Lower lobe of right lung (tissue), 2 donors: ENCODE results near the gene MLKL. TPM values are rescaled to one million over a fixed set of nuclear protein-coding genes. Genes with fewer than 3 reads are reported as not detected.

Experiments
- ATAC-seq, 2 donors: fragments of 200-7000 bp; cut with Tn5 transposase; one replicate each; pipeline ENCODE4 v1.9.1; 2020 to 2022; ENCODE audit warnings: mild to moderate bottlenecking in 2 of 2, moderate library complexity in 2 of 2
- DNase-seq: peaks from one replicate; pipeline ENCODE4 v3.0.0-alpha.2; 2020
- H3K27ac ChIP-seq: fragments of 200-600 bp; one replicate; pipeline ENCODE4 v1.8.0; 2022
- H3K27me3 ChIP-seq: fragments of 200-600 bp; one replicate; pipeline ENCODE4 v1.8.0; 2022; ENCODE audit warnings: low read depth
- H3K36me3 ChIP-seq: fragments of 200-600 bp; one replicate; pipeline ENCODE4 v1.8.0; 2022; ENCODE audit warnings: mild to moderate bottlenecking
- H3K4me1 ChIP-seq: fragments of 200-600 bp; one replicate; pipeline ENCODE4 v1.8.0; 2022
- H3K4me3 ChIP-seq: fragments of 200-600 bp; one replicate; pipeline ENCODE4 v1.8.0; 2022; ENCODE audit warnings: mild to moderate bottlenecking
- H3K9me3 ChIP-seq: fragments of 200-600 bp; one replicate; pipeline ENCODE4 v1.8.0; 2022
- intact Hi-C: fragments of 100-400 bp; cut with DNase I; formaldehyde crosslinking; loops from one replicate; pipeline ENCODE4 v1.11.0; 2022
- total RNA-seq: library from RNA; stranded (reverse); fragmentation: NEBNext Ultra II Directional; extraction: Animal tissue kit (Norgen Biotek cat#: 25700); gene quantifications from one replicate; pipeline ENCODE4 v1.2.1, GENCODE V29; 2021
- TF ChIP-seq, protein P1 (sequence below): fragments of 200-600 bp; IDR thresholded peaks from one replicate; pipeline ENCODE4 v1.8.0; 2022; ENCODE audit warnings: antibody characterized with exemption, mild to moderate bottlenecking
- donor health status: DM: no; HTN: yes; CAD: no; lungs with severe emphysema.

The MLKL gene
- total RNA-seq, 1 donor from 2014 or later, result 36.7 TPM

DNA sequence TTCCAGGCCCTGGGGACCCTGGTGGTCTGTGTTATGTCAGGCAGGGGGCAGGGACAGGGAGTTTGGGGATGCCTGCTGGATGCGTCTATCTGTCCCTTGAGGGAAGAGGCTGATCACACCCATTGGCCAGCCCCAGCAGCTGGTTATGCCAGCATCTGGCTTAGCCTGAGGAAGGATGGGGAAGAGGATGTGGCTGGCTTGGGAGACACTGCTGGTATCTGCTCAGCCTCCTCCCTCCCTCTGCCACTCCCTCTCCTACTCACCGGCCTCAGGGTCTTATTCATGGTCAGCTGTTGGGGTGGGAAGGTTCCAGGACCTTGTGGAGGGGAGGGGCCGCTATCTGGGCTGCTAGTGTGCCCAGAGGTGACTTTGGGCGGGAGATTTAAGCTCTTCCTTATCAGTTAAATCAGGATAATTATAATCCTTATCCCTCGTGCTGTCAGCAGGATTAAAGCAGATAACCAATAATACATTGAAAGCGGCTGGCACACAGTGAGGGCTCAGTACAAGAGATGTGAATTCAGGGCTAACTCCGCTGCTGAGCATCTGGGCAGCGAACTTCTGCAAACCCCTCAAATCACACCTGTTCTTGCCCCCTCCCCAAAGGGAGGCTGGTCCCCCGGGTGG, 36.0 kb upstream of the MLKL start:
- no peak for ATAC-seq
- no peak overlapping the region for H3K27ac ChIP-seq

DNA sequence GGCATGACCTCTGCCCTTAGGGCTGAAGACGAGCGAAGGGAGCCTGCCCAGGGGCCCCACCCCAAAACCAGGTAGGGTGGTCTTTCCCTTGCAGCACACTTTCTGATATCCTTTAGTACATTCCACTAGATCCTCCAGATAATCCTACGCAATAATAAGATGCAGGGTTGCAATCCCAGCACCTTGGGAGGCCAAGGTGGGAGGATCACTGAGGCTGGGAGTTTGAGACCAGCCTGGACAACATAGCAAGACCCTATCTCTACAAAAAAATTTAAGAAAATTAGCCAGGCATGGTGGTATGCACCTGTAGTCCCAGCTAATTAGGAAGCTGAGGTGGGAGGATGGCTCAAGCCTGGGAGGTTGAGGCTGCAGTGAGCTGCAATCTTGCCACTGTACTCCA, 34.9 kb upstream of the MLKL start:
- H3K9me3 ChIP-seq, result no peaks in the 10 kb centered on the region
- no peak overlapping the region for H3K27ac ChIP-seq
- no peaks in the 10 kb centered on the region for H3K4me1 ChIP-seq
- no peak for DNase-seq
- H3K36me3 ChIP-seq, result no peaks in the 10 kb centered on the region
- no peak for ATAC-seq
- intact Hi-C loops, result no loop called here
- no peaks in the 10 kb centered on the region for H3K27me3 ChIP-seq
- TF ChIP-seq, protein P1, sequence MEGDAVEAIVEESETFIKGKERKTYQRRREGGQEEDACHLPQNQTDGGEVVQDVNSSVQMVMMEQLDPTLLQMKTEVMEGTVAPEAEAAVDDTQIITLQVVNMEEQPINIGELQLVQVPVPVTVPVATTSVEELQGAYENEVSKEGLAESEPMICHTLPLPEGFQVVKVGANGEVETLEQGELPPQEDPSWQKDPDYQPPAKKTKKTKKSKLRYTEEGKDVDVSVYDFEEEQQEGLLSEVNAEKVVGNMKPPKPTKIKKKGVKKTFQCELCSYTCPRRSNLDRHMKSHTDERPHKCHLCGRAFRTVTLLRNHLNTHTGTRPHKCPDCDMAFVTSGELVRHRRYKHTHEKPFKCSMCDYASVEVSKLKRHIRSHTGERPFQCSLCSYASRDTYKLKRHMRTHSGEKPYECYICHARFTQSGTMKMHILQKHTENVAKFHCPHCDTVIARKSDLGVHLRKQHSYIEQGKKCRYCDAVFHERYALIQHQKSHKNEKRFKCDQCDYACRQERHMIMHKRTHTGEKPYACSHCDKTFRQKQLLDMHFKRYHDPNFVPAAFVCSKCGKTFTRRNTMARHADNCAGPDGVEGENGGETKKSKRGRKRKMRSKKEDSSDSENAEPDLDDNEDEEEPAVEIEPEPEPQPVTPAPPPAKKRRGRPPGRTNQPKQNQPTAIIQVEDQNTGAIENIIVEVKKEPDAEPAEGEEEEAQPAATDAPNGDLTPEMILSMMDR, result no peak
- H3K4me3 ChIP-seq, result no peak overlapping the region

More for the DNA sequence above, 36.0 kb upstream of the MLKL start:
- intact Hi-C loops, result no loop called here
- Histone ChIP-seq H3K27me3 (no peaks in the 10 kb centered on the region), H3K4me1 (no peaks in the 10 kb centered on the region), H3K9me3 (no peaks in the 10 kb centered on the region), H3K4me3 (no peak overlapping the region), H3K36me3 (no peaks in the 10 kb centered on the region)
- TF ChIP-seq, protein P1, result no peak
- DNase-seq, result no peak

DNA sequence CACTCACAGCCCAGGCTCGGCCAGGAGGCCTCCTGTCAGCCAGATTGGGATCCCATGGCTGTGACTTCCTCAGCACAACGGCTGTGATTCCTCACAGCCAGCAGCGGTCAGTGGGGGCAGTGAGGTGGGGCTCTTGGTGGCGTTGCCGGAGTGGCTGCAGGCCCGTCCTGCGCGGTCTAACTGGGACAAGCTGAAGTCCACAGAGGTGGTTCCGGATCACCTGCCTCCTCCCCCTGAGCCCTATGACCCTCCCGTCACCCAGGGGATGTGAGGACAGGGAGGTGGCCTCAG, 34.4 kb upstream of the MLKL start:
- ATAC-seq (no peak), DNase-seq (no peak)
- intact Hi-C loops, result no loop called here

DNA sequence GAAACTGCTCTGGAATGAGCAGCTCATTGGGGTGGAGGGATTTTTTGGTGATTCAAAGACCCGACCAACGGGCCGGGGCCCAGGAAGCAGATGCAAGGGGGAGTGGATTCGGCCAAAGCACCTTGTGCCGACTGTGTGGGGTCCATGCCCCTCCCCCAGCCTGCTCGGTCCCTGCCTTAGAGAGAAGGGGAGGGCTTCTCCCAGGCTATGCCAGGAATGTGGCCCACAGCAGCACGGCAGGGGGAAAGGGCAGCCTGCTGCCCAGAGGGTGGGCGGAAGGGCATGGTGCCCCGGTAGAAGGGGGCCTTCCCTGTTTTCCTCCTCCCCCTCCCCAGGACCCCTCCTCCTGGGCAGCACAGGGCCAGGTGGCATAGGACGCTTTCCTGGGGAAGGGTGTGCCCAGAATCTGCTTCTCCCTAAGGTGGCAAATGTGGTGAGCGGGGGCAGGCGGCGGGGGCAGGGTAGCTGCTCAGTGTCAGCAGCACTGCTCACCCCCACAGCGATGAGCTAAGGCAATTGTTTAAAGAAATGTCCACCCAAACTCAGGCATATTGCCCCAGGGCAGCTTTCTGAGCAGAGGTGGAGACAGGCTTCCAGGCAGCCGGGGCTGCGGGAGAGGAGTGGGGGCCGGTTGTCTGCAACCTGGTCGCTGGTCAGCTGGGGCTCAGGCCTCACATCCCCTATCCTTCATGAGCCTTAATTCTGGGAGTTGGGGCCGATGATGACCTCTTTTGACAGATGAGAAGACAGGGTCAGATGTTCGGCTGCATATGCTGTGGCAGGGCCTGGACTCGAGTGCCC, 33.9 kb upstream of the MLKL start:
- Histone ChIP-seq H3K27ac (no peak overlapping the region), H3K4me3 (no peak overlapping the region), H3K36me3 (no peaks in the 10 kb centered on the region), H3K9me3 (no peaks in the 10 kb centered on the region), H3K4me1 (no peaks in the 10 kb centered on the region), H3K27me3 (no peaks in the 10 kb centered on the region)
- TF ChIP-seq, protein P1, result no peak
- no peak for ATAC-seq
- DNase-seq, result no peak
- intact Hi-C loops, result no loop called here

More for the DNA sequence above, 34.4 kb upstream of the MLKL start:
- Histone ChIP-seq H3K27ac (no peak overlapping the region), H3K36me3 (no peaks in the 10 kb centered on the region), H3K4me1 (no peaks in the 10 kb centered on the region), H3K27me3 (no peaks in the 10 kb centered on the region), H3K4me3 (no peak overlapping the region), H3K9me3 (no peaks in the 10 kb centered on the region)
- TF ChIP-seq, protein P1, result no peak

DNA sequence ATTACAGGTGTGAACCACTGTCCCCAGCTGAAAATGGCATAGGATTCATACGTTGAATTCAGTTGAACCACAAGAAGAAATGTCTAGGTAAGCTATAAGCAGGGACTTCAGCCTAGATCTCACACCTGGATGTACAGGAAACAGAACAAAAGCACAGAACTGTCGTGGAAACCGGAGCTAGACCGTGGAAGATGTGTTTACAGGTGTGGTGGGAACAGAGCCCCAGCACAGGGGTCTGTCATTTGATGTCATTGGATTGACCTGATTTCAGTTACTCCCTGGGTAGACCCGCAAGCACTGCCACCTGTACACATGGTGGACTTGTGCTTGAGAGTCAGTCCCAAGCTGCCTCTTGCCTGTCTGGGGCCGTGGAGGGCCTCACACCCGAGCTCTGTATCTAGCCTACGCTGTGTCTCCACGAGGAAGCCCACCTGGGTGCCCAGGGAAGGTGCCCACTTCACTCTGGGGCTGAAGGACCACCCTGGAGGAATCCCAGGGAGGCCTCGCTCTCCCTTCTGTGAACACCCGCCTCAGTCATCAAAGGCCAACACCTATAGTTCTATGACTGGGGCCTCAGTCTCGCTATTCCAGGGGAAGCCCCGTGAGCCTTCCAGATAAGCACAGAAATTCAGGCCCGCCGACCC, 32.2 kb upstream of the MLKL start:
- DNase-seq (no peak), ATAC-seq (no peak)
- H3K36me3 ChIP-seq, result no peaks in the 10 kb centered on the region
- no peak overlapping the region for H3K27ac ChIP-seq
- TF ChIP-seq, protein P1, result no peak
- no peaks in the 10 kb centered on the region for H3K27me3 ChIP-seq
- no peaks in the 10 kb centered on the region for H3K4me1 ChIP-seq
- H3K4me3 ChIP-seq, result no peak overlapping the region
- intact Hi-C loops, result no loop called here
- no peaks in the 10 kb centered on the region for H3K9me3 ChIP-seq
